GM18873 (cell line): Measurements from ENCODE around the gene ZFHX3.

ENCODE experiments used
- ATAC-seq: cut with Tn5 transposase; IDR thresholded peaks from one replicate; pipeline ENCODE4 v1.9.1; 2021; ENCODE audit warnings: mild to moderate bottlenecking, moderate library complexity, moderate number of reproducible peaks; ENCODE audit not compliant: unreplicated experiment, low FRiP score

ZFHX3 gene

DNA sequence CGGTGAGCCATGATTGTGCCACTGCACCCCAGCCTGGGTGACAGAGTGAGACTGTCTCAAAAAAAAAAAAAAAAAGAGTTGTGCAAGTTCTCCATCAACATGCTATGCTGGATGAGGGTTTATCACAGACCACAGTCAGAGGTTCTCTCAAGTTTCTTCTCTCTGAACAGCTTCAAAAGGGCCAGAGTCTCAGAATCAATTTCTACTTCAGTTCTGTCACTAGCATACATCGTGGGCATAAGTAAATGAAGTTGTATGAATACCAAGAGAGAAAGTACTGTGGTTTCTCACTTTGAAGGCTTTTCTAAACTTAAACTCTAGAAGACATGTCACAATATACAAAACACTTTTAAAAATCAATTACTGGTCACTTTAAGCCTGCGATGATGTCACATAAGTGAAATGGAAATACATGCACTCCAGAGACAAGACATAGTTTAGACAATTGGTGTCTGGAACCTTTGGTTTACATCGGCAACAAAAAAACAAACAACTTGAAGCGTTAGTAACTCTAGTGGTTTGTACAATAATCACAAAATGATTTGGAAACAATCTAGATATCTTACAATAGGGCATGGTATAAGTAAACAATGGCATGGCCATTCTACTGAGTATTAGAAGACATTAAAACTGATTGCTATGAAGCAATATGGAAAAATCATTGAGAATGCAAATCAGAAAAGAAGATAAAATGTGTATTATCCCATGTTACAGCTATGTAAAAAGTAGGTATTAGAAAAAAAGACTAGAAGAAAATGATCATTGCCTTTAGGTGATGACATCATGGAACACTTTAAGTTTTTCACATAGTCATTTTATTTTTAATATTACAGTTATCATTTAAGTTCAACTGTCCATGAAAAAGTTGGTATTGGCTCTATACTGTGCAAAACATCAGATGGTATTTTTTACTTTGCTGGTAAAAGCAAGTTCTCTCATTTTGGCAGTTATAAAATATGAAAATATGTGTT, 232.3 kb downstream of the ZFHX3 start:
- no peak for ATAC-seq

DNA sequence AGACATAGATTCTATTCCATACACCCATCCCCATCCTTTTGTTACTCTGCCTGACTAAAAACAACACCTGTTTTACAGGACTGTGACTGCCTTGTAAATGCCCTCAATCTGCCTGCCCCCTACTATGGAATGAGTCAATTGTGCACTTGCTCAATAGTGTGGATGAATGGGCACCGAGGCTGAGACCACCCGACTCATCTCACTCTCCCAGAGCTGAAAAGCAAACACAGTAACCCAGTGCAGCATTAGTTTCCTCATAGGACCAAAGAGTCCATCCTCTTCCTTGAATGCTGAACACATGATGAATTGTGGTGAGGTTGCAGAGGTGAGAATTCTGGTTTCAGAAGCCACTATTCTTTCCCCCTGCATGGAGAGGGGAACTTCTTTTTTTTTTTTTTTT, 233.7 kb downstream of the ZFHX3 start:
- no peak for ATAC-seq

DNA sequence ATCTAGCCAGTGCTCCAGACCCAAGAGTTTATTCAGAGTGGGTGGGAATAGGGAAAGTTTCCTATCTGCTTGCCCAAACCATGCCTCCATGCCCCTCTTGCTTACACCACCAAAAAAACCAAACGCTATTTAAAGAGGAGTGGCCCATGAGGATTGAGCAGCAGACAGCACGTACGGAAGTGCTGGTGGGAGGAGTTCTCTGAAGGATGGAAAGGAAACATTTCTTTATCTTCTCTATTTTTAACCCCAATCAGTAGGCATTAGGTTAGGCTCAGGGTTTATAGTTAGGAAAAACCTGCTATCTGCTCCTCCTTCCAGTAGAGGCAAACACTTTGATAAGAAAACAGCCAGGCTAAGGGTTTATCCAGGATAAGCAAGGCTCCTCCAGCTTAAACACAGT, 235.3 kb downstream of the ZFHX3 start:
- no peak for ATAC-seq

DNA sequence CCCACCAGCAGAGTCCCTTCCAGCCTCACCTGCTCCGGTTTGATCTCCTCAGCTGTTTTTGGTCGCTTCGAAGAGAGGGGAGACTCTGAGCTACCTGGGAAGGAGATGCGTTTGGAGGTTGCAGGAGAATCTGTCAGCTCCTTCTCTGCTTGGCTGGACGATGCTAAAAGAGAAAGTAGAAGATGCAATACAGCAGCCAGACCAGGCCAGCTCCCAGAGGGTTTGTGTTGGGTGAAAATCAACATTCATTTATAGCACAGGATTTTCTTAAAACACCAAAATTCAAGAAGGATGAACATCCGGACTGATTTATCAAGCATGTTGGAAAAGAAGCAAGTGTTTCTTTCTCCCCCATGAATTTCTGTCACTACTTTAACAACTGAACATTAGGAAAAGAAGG, 236.1 kb downstream of the ZFHX3 start:
- no peak for ATAC-seq

DNA sequence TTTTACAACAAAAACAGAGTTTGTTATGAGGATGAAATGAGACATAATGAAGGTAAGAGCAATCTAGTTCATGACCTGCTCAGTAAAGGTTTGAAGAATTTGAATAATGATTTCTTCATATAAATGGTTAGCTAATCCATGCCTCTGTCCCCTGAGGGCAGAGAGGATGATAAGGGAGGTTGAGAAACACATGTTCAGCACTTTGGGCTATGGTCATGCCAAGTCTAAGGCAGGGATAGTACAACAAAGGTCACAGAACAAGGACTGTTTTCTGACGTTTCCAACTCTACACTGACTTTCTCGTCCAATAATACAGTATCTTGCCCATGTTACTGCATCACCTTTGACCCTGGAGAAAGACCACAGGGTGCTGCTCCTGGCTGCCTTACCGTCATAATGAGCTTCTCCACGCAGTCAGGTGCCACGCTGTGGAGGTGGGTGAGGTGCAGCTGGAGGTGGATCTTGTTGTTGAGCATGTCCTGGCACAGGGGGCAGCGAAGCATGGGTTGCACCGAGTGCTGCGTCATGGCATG, 236.7 kb downstream of the ZFHX3 start:
- no peak for ATAC-seq

DNA sequence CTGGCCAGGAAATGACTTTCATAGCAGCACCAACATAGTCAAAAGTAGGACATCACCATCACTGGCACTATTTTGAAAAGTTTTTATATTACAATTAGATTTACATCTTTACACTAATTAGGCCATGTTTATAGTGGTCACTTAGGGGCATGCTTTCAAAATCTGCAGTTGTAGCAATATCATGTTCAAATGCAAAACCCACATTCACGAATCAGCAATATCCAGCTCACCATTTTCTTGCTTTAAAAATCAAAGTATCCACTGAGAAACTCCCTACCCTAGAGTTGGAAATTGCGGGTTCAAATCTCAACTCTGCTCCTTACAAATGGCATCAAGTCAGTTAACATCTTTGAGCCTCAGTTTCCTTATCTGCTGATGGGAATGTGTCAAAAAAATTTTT, 237.4 kb downstream of the ZFHX3 start:
- ATAC-seq, result no peak

DNA sequence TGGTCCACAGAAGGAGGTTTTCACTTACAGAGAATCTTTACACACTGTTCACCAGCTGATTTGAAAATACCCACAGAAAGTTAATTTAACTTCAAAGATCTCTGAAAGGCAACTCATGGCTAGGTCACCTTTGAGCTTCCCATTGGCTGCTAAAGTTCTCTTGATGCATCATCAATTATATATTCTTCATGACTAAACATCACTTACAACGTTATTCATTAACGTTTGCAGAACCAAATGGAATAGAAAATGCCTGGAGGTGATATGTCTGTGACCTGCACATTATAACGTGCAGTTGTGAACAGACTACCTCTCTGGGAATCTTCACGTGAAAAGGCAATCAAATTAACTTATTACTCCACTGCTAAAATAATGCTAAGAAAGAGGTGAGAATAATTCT, 238.5 kb downstream of the ZFHX3 start:
- ATAC-seq, result no peak

DNA sequence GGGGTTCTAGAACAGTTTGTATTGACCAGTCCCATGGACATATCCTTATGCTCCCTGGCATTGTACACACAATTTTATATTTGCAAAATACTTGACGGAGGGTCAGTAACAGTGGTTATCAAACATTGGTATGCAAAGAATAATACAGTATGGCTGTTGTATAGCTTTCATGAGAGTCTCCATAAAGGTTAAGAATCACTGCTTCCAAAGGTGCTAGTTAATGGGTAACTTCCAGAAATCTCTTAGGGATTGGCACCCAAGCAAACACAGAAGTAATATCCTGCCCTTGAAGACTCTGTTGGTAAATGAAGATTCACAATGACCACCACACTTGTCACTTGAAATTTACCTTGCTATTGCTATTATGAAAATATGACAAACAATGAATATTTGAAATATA, 239.2 kb downstream of the ZFHX3 start:
- ATAC-seq, result no peak

DNA sequence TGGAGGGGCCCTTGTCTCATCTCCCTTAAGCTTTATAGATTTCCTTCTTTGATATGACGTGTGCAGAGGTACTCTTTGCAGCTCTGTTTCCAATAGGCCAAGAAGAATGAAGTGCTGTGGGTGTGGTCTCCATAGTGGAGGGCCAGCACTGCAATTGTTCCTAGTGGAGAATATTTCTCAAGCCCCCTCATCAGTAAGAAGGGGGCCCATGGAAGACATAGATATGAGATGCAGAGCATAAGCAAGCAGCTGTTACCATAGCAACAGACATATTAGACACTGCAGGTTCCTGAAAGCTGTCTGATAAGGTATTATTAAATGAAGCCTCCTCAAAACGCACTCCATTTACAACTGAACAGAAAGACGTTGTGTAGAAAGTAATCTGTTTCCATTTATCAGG, 240.7 kb downstream of the ZFHX3 start:
- no peak for ATAC-seq

DNA sequence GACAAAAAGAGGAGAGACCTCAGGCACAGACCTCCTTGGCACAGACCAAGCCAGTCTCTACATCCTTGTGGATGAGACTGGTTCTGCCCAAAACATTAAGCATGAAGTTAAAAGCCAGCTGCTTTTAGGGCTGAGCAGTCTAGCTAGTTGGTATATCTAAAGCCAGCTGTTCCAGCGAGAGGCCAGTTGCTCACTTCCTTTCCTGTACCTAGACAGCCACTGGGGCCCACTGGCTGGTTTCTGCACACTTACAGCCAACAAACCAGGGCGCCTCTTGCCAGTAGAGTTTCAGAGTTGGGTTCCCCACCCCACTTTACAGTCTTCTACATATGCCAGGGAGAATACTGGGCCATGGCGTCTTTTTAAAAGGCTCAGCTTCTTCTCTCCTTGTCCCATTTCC, 242.4 kb downstream of the ZFHX3 start:
- ATAC-seq, result no peak

DNA sequence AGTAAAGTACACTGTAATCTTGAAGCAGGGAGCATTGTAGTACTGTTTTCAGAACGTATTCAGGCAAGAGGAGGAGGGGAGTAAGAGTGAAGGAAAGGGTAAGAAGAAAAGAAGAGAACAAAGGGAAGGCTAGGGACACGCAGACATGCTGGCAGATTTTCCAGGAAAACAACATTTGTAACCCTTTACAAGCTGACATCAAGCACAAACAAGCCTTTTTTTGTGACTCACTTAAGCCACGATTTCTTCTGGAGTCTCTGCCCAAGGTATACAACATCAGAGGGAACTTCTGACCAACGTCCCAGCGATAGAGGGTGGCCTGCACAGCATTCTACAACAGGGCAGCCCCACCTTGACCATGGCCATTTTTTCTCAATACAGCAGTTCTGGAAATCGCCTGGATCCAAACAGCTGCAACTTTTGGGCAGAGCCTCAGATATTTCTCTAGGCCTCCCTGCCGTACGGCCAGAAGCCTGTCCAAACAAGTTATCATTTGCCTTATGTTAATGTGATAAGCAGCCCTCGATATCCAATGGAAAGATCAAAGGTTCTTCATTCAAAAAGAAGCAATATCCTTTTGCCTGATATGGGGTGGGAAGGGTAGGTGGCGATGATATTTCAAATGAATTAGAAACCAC, 247.3 kb downstream of the ZFHX3 start:
- no peak for ATAC-seq

DNA sequence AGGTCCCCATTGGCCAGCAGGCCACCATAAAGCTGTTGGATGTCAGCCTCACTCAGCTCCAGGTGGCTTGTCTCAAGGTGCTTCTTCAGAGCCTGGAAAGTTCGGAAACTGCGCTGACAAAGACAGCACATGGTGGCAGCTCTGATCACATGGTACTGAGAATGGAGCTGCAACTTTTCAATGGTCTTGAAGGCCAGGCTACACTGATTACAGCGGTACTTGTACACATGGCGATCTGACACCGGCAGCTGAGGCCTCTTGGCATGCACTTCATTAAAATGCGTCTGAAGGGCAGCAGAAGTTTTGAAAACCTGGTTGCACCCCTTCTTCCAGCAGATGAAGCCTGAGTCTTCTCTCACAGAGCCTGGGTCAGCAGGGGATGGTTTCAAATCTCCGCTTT, 249.7 kb downstream of the ZFHX3 start:
- no peak for ATAC-seq

DNA sequence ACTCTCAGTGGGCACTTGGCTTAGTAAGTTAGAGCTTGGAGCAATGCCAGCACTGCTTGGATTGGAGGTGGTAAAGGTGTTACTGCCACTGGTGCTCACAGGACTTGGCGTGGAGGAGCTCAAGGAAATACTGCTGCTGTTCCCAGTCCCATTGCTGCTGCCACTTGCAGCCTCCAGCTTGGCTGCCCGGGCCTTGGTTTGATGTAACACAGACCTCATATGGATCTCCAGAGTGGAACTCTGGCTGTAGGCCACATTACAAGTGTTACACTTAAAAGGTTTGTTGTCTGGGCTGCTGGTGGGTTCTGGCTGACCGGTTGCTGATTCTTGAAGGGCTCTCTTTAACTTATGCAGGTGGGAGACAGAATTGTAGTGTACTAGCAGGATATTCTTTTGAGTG, 250.3 kb downstream of the ZFHX3 start:
- no peak for ATAC-seq

DNA sequence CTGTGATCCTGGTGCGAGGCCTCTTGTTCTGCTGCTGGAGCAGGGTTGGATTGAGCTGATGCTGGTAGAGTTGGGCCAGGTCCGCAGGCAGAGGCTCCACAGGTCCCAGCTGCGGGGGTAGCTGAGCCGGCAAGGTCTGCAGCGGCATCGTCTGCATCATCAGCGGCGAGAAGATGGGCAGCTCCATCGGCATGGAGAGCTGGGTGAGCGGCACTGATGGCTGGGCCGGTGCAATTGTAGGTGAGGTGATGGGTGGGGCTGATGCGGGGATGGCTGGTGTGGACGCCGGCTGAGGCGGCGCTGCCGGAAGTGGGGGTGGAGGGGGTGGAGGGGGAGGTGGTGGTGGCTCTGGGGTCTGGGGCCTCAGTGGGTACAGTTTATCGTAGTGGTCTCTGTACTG, 251.7 kb downstream of the ZFHX3 start:
- ATAC-seq, result no peak

DNA sequence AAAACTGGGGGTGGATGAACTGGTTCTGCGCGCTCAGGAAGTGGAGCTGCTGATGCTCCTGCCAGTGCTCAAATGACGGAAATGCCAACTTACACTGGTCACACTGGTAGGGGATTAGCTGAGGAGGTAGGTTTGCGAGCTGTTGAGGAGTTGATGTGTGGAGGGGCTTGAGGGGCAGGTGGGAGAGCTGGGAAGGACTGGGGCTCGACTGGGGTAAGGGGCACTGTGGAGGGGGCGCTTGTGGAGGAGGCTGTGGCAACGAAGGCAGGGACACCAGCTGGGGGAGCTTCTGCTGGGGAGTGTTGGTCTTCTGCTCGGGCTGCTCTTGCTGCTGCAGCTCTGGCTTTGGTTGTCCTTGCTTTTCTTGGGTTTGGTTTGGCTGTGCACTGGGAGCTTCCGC, 252.9 kb downstream of the ZFHX3 start:
- ATAC-seq, result no peak

DNA sequence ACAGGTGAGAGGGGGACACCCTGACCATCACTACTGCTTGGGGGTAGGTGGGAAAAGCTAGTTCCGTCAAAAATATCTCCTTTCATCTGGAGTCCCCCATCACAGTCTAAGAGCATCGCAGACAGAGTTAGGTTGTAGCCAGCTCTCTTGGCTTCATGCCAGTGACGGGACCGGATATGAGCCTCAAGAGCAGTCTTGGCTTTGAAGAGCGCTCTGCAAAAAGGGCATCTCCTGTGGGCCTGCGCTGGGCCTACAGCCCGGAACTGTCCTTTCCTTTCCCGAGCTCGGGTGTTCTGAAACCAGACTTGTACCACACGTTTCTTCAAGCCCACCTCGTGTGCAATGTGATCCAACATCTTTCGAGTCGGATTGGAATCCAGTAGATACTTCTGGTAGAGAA, 253.6 kb downstream of the ZFHX3 start:
- no peak for ATAC-seq

DNA sequence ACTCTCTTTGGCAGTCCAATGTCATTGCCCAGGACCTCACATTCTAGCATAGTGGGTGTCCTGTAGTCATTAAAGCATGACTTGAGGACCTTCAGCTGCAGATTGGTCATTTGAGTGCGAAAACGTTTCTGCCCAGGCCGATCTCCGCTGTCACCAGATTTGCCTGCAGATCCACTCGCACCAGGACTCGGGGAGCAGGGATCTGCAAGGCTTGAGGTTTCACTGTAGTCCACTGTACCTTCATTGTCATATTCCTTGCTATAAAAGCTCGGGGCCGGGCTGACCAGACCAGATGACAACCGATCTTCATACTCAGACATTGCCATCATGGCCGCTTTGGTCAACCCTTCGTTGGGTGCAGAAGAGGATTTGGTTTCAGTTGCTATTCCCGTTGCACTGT, 254.2 kb downstream of the ZFHX3 start:
- no peak for ATAC-seq

DNA sequence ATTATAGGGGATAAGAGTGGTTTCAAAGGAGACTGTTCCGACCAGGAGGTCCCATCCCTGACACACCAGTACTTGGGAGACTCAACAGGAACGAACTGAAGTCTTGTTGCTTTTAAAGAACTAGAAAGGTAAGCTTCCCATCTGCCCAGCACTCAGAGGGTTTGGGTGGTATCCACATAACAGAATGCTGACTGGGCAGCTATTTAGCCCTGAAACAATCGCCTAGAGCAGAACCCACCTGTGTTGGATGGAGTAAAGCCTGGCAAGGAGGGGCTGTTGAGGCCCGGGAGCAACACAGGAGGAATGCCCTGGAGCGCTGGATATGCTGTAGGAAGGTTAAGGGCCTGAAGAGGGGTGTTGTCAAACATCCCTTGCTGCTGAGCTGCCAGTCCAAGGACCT, 254.9 kb downstream of the ZFHX3 start:
- ATAC-seq, result no peak

DNA sequence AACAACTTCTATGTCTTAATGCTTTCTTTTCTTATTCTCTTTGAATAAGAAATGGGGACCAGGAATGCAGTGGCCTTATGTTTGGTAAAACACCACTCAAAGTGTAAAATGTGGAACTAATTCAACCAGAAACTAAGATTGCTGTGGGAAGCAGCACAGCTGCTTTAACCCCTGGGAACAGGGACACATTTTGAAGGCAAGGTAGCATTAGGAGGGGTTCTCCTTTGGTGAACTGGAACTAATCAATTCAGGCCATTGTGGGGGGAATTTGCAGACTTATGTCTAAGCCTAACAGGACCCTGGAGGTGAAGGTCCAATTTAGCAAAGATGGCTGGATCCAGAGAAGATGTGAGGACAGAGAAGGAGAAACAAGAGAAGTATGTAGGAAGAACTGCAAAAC, 256.1 kb downstream of the ZFHX3 start:
- no peak for ATAC-seq

DNA sequence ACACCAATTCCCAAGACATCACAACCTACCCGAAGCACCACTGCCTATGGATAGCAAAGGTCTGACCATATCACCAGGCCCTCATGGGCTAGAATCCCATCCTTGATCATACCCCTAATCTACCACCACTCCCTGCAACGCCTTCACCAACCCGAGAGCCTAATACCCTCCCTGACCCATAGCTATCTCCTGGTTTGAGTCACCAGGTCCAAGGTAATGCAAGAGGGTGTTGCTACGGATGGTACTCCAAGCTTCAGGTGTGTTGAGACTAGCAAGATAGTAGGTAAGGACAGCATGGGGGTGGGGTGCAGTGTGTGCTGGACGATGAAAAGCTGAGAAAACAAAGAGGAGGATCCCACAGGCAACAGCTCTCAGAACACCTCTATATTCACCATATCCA, 258.0 kb downstream of the ZFHX3 start:
- ATAC-seq, result no peak

DNA sequence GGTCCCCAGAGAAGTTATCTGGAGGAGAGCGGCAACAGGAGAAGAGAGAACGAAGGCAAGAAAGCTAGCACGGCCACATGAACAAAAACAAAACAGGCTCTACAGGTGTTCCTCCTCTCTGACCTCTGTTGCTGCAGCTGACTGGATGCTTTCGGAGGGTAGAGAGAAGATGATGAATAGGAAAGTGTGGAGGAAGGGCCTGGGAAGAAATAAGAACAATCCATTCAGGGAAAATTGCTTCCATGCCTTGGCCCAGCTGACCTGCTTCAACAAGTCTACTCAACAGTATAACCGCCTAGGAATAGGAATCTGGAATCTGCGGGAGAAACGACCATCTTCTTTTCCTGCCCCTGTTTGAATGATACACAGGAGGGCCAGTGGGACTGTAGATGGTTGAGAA, 258.5 kb downstream of the ZFHX3 start:
- no peak for ATAC-seq
